ENCODE measurements around the gene EEF1A2.
A peak's percentile ranks its signal among the peaks of the same experiment; 100 is the strongest.
"Not testable (repeated sequence)": the region's sequence is repeated elsewhere in the genome, so short reads cannot be mapped to it uniquely, and the experiment has no call there.

Gene EEF1A2

GRCh38 chr20:63519668-63520503 is 21.0 kb upstream of the EEF1A2 start:
- DNase-seq = no peak

GRCh38 chr20:63518946-63519667 is 20.2 kb upstream of the EEF1A2 start:
- no peak for DNase-seq

GRCh38 chr20:63518351-63518861 is 19.5 kb upstream of the EEF1A2 start:
- no peak for DNase-seq

- DNase-seq = peak; percentile 40
Observed at GRCh38 chr20:63517376-63518309, 18.8 kb upstream of the EEF1A2 start.

- not testable (repeated sequence) for DNase-seq
Observed at GRCh38 chr20:63514520-63514919, 15.6 kb upstream of the EEF1A2 start.

GRCh38 chr20:63513207-63513606 is 14.3 kb upstream of the EEF1A2 start:
- DNase-seq = no peak

- no peak for DNase-seq
Observed at GRCh38 chr20:63509088-63509564, 10.2 kb upstream of the EEF1A2 start.

- no peak for DNase-seq
Observed at GRCh38 chr20:63508072-63508768, 9.3 kb upstream of the EEF1A2 start.

- no peak for DNase-seq
Observed at GRCh38 chr20:63507083-63507743, 8.3 kb upstream of the EEF1A2 start.

- DNase-seq = no peak
Observed at GRCh38 chr20:63505723-63506122, 6.8 kb upstream of the EEF1A2 start.

GRCh38 chr20:63505281-63505680 is 6.4 kb upstream of the EEF1A2 start:
- no peak for DNase-seq

GRCh38 chr20:63504642-63505041 is 5.8 kb upstream of the EEF1A2 start:
- no peak for DNase-seq

- DNase-seq = no peak
Observed at GRCh38 chr20:63503524-63503923, 4.6 kb upstream of the EEF1A2 start.

GRCh38 chr20:63502671-63503172 is 3.8 kb upstream of the EEF1A2 start:
- DNase-seq = no peak

- DNase-seq = peak; percentile 63
Observed at GRCh38 chr20:63501818-63502670, 3.2 kb upstream of the EEF1A2 start.

- no peak for DNase-seq
Observed at GRCh38 chr20:63500902-63501817, 2.3 kb upstream of the EEF1A2 start.

- DNase-seq = no peak
Observed at GRCh38 chr20:63500151-63500901, 1.4 kb upstream of the EEF1A2 start.

GRCh38 chr20:63499338-63499969 is 571 bp upstream of the EEF1A2 start:
- DNase-seq = no peak
